ENCODE measurements around the gene RAB3GAP2.
"Not testable (repeated sequence)": the region's sequence is repeated elsewhere in the genome, so short reads cannot be mapped to it uniquely, and the experiment has no call there.

Gene RAB3GAP2

DNA sequence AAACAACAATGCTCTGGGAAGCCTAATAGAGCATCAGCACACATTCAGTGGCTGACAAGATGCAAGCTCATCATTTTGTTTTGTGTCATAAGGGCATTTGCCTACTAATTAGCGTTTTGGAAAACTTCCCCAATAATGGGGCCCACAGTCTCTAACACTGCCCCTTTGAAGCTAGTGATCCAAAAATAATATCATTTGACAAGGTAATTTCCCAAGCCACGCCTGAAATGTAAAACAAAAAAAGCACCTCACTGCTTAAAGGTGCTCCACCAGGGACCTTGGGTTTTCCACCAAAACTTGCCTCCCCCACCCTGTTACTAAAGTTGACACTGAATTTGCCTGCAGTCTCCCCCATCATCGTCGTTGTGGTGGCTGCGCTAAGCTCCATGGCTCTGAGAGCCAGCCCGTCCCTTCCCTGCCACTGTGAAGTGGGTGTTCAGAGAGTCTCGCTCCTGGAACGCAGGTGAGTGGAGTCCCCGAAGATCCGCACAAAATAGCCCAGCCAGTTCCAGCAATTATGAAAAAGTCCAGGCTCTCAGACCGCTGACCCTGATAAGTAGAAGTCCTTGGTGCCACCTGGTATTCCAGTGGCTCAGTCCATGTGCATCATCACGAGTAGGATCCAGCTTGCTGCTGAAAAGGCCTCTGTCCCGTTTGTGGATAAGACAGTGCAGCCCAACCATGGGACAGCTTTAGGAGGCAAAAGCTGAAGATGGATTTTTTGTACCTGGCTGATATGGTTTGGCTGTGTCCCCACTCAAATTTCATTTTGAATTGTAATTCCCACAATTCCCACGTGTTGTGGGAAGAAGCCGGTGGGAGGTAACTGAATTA is 52.2 kb downstream of the RAB3GAP2 start:
- DNase-seq (ENCODE audit: low read depth): no peak
- H3K4me3 ChIP-seq (replicated peaks; ENCODE audit: low read depth, low read length): no peak overlapping the region

GRCh38 chr1:220219136-220219442 is 53.2 kb downstream of the RAB3GAP2 start:
- H3K4me3 ChIP-seq (replicated peaks; ENCODE audit: low read depth, low read length): no peak overlapping the region
- DNase-seq (ENCODE audit: low read depth): no peak
- TF ChIP-seq CTCF (IDR thresholded peaks at IDR 0.05; ENCODE audit: low read length, missing control alignments): no peak

More for the DNA sequence above, 52.2 kb downstream of the RAB3GAP2 start:
- TF ChIP-seq CTCF (IDR thresholded peaks at IDR 0.05; ENCODE audit: low read length, missing control alignments): no peak

DNA sequence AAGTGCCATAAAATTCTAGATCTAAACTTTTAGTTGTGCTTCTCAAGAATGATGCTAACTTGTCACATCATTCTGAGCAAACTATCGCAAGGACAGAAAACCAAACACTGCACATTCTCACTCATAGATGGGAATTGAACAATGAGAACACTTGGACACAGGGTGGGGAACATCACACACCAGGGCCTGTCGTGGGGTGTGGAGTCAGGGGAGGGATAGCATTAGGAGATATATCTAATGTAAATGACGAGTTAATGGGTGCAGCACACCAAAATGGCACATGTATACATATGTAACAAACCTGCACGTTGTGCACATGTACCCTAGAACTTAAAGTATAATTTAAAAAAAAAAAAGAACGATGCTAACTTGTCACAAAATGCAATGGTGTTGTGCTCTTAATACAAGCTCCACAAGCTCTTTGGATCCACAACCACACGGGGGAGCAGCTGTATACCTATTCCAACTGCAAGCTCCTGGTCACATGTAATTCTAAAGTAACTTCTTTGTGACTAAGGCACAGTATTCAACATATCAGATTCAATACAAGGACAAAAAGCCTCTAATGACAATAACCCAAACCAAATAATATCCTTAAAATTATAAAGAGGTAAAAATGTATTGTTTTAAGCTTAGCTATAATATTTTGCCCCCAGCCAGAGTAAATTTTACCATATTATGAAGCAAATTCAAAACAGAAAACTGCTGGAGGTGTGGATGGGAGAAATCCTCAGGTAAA is 53.7 kb downstream of the RAB3GAP2 start:
- not testable (repeated sequence) for H3K4me3 ChIP-seq (replicated peaks; ENCODE audit: low read depth, low read length)
- DNase-seq (ENCODE audit: low read depth): peak; percentile 83
- peak; percentile 75 for TF ChIP-seq CTCF (IDR thresholded peaks at IDR 0.05; ENCODE audit: low read length, missing control alignments)

GRCh38 chr1:220217383-220217988 is 54.8 kb downstream of the RAB3GAP2 start:
- H3K4me3 ChIP-seq (replicated peaks; ENCODE audit: low read depth, low read length): no peak overlapping the region

DNA sequence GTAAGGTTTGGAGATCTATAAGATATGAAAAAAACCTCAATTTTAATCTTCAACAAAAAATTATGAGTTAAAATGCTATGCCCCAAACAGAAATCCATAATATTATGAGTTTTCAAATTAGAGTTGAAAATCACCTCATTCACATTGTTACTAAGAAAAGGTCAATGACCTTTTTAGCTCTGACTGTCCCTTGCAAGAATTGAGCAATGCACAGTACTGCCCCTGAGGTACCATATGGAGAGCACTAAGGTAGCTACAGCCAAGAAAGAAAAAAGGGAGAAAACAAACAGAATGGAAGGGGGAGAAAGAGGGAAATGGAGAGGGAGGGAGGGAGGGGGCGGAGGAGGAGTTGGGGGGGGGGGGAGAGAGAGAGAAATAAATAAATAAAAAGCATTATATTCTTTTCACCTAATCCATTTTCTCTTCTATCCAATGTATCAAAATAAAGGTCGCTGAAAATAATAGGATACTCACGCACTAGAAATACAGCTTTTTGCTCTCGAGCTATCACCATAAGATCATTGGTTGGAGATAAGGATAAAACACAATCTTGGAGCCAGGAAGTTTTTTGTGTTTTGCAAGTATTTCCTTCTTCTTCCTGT is 58.8 kb downstream of the RAB3GAP2 start:
- no peak overlapping the region for H3K4me3 ChIP-seq (replicated peaks; ENCODE audit: low read depth, low read length)
- no peak for TF ChIP-seq CTCF (IDR thresholded peaks at IDR 0.05; ENCODE audit: low read length, missing control alignments)
- DNase-seq (ENCODE audit: low read depth): peak; percentile 16

More at GRCh38 chr1:220217383-220217988, 54.8 kb downstream of the RAB3GAP2 start:
- peak; percentile 47 for TF ChIP-seq CTCF (IDR thresholded peaks at IDR 0.05; ENCODE audit: low read length, missing control alignments)
- no peak for DNase-seq (ENCODE audit: low read depth)

DNA sequence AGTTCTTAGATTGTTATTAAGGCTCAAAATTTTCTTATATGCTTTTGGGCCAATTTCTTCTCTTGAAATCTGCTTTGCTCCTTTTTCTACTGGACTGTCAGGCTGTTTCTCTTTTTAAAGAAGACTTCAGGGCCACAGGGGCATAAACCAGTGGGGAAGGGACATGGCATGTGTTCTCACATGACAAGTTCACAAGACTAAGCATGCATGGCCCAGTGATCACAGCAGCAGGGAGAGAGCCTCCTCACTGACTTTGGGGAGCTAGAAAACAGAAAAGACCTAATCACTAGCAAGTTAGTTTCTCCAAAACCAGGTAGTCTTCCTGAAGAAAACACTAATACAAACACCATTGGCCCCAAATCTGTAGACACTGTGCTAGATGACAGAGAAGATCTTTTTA is 64.8 kb downstream of the RAB3GAP2 start:
- TF ChIP-seq CTCF (IDR thresholded peaks at IDR 0.05; ENCODE audit: low read length, missing control alignments): no peak
- DNase-seq (ENCODE audit: low read depth): no peak

GRCh38 chr1:220204758-220205157 is 67.5 kb downstream of the RAB3GAP2 start:
- DNase-seq (ENCODE audit: low read depth); H3K4me3 ChIP-seq (replicated peaks; ENCODE audit: low read depth, low read length): not testable (repeated sequence)

More for the DNA sequence above, 64.8 kb downstream of the RAB3GAP2 start:
- H3K4me3 ChIP-seq (replicated peaks; ENCODE audit: low read depth, low read length): no peak overlapping the region

Measured in fibroblast of pulmonary artery (primary cell).